Glomerular visceral epithelial cell (primary cell): ENCODE data around the gene DBX2.
"Not testable (repeated sequence)": the region's sequence is repeated elsewhere in the genome, so short reads cannot be mapped to it uniquely, and the experiment has no call there.

Source experiments
- DNase-seq: peaks from one replicate; pipeline ENCODE4 v3.0.0-alpha.2; 2016; ENCODE audit errors: extremely low spot score

DBX2 gene

GRCh38 chr12:45010059-45010458 is 40.8 kb downstream of the DBX2 start:
- no peak for DNase-seq

- no peak for DNase-seq
Observed at GRCh38 chr12:45008211-45008610, 42.7 kb downstream of the DBX2 start.

- DNase-seq: no peak
Observed at GRCh38 chr12:44999355-44999754, 51.5 kb downstream of the DBX2 start.

GRCh38 chr12:44993161-44993560 is 57.7 kb downstream of the DBX2 start:
- no peak for DNase-seq

GRCh38 chr12:44984863-44985262 is 66.0 kb downstream of the DBX2 start:
- not testable (repeated sequence) for DNase-seq

GRCh38 chr12:44979918-44980317 is 71.0 kb downstream of the DBX2 start:
- no peak for DNase-seq

- no peak for DNase-seq
Observed at GRCh38 chr12:44976246-44976645, 74.7 kb downstream of the DBX2 start.

GRCh38 chr12:44972746-44973421 is 78.0 kb downstream of the DBX2 start:
- peak; percentile 5 for DNase-seq

- DNase-seq: no peak
Observed at GRCh38 chr12:44968965-44969364, 81.9 kb downstream of the DBX2 start.
